OCI-LY1 (cell line): Measurements from ENCODE around the gene ZNF138.

Experiments
- H2AFZ ChIP-seq: fragments of 200-600 bp; sonication (generic), shearing (Covaris generic); 2 replicates; pipeline ENCODE4 v1.6.0; 2014; ENCODE audit warnings: antibody characterized with exemption, mild to moderate bottlenecking, low read length
- H3F3A ChIP-seq: fragments of 200-600 bp; sonication (generic), shearing (Covaris generic); 2 replicates; pipeline ENCODE4 v1.6.0; 2014; ENCODE audit warnings: mild to moderate bottlenecking, antibody characterized with exemption, low read length, moderate library complexity; ENCODE audit not compliant: insufficient read depth
- H3K27ac ChIP-seq: fragments of 200-600 bp; sonication (generic); 2 replicates; pipeline ENCODE4 v1.5.1; 2014; ENCODE audit warnings: low read length, mixed run types, mild to moderate bottlenecking, low read depth; ENCODE audit not compliant: poor library complexity, severe bottlenecking
- H3K27me3 ChIP-seq: fragments of 200-600 bp; sonication (generic); 2 replicates; pipeline ENCODE4 v1.6.0; 2014; ENCODE audit warnings: antibody characterized with exemption, mild to moderate bottlenecking, low read length, moderate library complexity; ENCODE audit not compliant: insufficient read depth
- H3K36me3 ChIP-seq: fragments of 200-600 bp; sonication (generic); 2 replicates; pipeline ENCODE4 v1.6.1; 2014; ENCODE audit warnings: mild to moderate bottlenecking, antibody characterized with exemption, low read length, moderate library complexity, mixed read lengths; ENCODE audit not compliant: insufficient read depth
- H3K4me1 ChIP-seq: fragments of 200-600 bp; sonication (generic); 2 replicates; pipeline ENCODE4 v1.5.1; 2014; ENCODE audit warnings: mild to moderate bottlenecking, low read length, moderate library complexity; ENCODE audit not compliant: insufficient read depth, severe bottlenecking
- H3K4me2 ChIP-seq: fragments of 200-600 bp; sonication (generic), shearing (Covaris generic); 2 replicates; pipeline ENCODE4 v1.6.1; 2014; ENCODE audit warnings: low read length
- H3K4me3 ChIP-seq: fragments of 200-600 bp; sonication (generic); 2 replicates; pipeline ENCODE4 v1.5.1; 2014; ENCODE audit warnings: low read length, low read depth, mild to moderate bottlenecking, mixed read lengths; ENCODE audit not compliant: poor library complexity, severe bottlenecking
- H3K79me2 ChIP-seq: fragments of 200-600 bp; shearing (Covaris generic); 2 replicates; pipeline ENCODE4 v1.6.1; 2016; ENCODE audit warnings: mixed run types, low read length, mixed read lengths; ENCODE audit not compliant: insufficient read depth
- H3K9ac ChIP-seq: fragments of 200-600 bp; sonication (generic), shearing (Covaris generic); 2 replicates; pipeline ENCODE4 v1.6.1; 2014; ENCODE audit warnings: mild to moderate bottlenecking, low read length, mixed read lengths
- H3K9me2 ChIP-seq: fragments of 200-600 bp; sonication (generic), shearing (Covaris generic); 2 replicates; pipeline ENCODE4 v1.6.1; 2014; ENCODE audit warnings: low read depth, mild to moderate bottlenecking, low read length, mixed read lengths
- H3K9me3 ChIP-seq: fragments of 200-600 bp; shearing (Covaris generic); 2 replicates; pipeline ENCODE4 v1.6.1; 2014; ENCODE audit warnings: low read length, mixed read lengths
- H4K20me1 ChIP-seq: fragments of 200-600 bp; sonication (generic), shearing (Covaris generic); 2 replicates; pipeline ENCODE4 v1.6.0; 2016; ENCODE audit warnings: mild to moderate bottlenecking, low read length; ENCODE audit not compliant: insufficient read depth
- EZH2 ChIP-seq: fragments of 200-600 bp; sonication (generic), shearing (Covaris generic); IDR thresholded peaks from 2 replicates; pipeline ENCODE4 v1.8.0; 2017; ENCODE audit warnings: borderline replicate concordance, mixed run types, mild to moderate bottlenecking, antibody characterized with exemption, low read length, moderate library complexity, mixed read lengths
- TF ChIP-seq, protein P1 (sequence below): fragments of 200-600 bp; sonication (generic), shearing (Covaris generic); IDR thresholded peaks from 2 replicates; pipeline ENCODE4 v1.5.1; 2017; ENCODE audit warnings: mild to moderate bottlenecking, antibody characterized with exemption, low read length, moderate library complexity, mixed read lengths

ZNF138 gene

DNA sequence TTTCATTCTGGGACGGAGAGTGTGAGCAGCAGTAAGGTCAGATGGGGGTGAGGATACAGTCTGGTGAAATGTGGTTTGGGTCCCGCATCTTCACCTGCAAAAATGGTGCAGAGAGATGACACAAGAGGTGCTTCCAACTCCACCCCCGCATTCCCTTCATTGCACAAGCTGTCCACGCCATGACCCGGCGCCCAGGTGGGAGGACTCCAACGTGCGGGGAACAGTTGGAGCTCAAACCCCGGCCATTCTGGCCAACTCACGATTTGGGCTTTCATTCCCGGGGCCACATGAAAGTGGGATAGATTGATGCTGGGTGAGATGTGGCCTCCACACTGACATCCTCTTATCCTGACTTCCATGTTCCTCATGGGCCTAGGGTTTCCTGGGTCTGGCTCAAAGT lies 74.3 kb downstream of the ZNF138 start:
- no peak overlapping the region for H2AFZ ChIP-seq
- H3K27ac ChIP-seq = no peak overlapping the region
- TF ChIP-seq, protein P1, sequence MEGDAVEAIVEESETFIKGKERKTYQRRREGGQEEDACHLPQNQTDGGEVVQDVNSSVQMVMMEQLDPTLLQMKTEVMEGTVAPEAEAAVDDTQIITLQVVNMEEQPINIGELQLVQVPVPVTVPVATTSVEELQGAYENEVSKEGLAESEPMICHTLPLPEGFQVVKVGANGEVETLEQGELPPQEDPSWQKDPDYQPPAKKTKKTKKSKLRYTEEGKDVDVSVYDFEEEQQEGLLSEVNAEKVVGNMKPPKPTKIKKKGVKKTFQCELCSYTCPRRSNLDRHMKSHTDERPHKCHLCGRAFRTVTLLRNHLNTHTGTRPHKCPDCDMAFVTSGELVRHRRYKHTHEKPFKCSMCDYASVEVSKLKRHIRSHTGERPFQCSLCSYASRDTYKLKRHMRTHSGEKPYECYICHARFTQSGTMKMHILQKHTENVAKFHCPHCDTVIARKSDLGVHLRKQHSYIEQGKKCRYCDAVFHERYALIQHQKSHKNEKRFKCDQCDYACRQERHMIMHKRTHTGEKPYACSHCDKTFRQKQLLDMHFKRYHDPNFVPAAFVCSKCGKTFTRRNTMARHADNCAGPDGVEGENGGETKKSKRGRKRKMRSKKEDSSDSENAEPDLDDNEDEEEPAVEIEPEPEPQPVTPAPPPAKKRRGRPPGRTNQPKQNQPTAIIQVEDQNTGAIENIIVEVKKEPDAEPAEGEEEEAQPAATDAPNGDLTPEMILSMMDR = no peak
- TF ChIP-seq EZH2 = no peak
- H3K79me2 ChIP-seq = no peaks in the 10 kb centered on the region
- H3K4me1 ChIP-seq = no peaks in the 10 kb centered on the region
- no peaks in the 10 kb centered on the region for H3K9me2 ChIP-seq
- no peaks in the 10 kb centered on the region for H3K36me3 ChIP-seq
- no peaks in the 10 kb centered on the region for H4K20me1 ChIP-seq
- H3K4me2 ChIP-seq = no peak overlapping the region
- H3K27me3 ChIP-seq = no peaks in the 10 kb centered on the region; the same call in 1 of the 2 replicates
- no peak overlapping the region for H3K9ac ChIP-seq
- H3K4me3 ChIP-seq = no peak overlapping the region
- no peaks in the 10 kb centered on the region for H3K9me3 ChIP-seq
- no peaks in the 10 kb centered on the region for H3F3A ChIP-seq

GRCh38 chr7:64869121-64869725 lies 75.0 kb downstream of the ZNF138 start:
- Histone ChIP-seq H3K36me3 (no peaks in the 10 kb centered on the region), H3K4me2 (no peak overlapping the region), H3F3A (no peaks in the 10 kb centered on the region), H3K4me3 (no peak overlapping the region), H3K9me2 (no peaks in the 10 kb centered on the region), H4K20me1 (no peaks in the 10 kb centered on the region), H3K27ac (no peak overlapping the region), H3K4me1 (no peaks in the 10 kb centered on the region), H2AFZ (no peak overlapping the region), H3K9me3 (no peaks in the 10 kb centered on the region), H3K27me3 (no peaks in the 10 kb centered on the region; the same call in 1 of the 2 replicates), H3K79me2 (no peaks in the 10 kb centered on the region), H3K9ac (no peak overlapping the region)
- TF ChIP-seq, protein P1 = no peak
- no peak for TF ChIP-seq EZH2

- no peaks in the 10 kb centered on the region for H3K79me2 ChIP-seq
- no peaks in the 10 kb centered on the region for H4K20me1 ChIP-seq
- H3K9me3 ChIP-seq = no peaks in the 10 kb centered on the region
- H3K4me2 ChIP-seq = no peak overlapping the region
- no peaks in the 10 kb centered on the region for H3K36me3 ChIP-seq
- TF ChIP-seq EZH2 = no peak
- TF ChIP-seq, protein P1 = no peak
- no peak overlapping the region for H2AFZ ChIP-seq
- H3K27ac ChIP-seq = no peak overlapping the region
- no peak overlapping the region for H3K9ac ChIP-seq
- no peaks in the 10 kb centered on the region for H3K9me2 ChIP-seq
- H3F3A ChIP-seq = no peaks in the 10 kb centered on the region
- H3K27me3 ChIP-seq = no peaks in the 10 kb centered on the region; the same call in 1 of the 2 replicates
- H3K4me3 ChIP-seq = no peak overlapping the region
- H3K4me1 ChIP-seq = no peaks in the 10 kb centered on the region
Measured at GRCh38 chr7:64869912-64870562, 75.8 kb downstream of the ZNF138 start.
